Cortex of kidney (tissue), 1 donor: ENCODE data around the gene PRKN.

Experiments used
- DNase-seq: peaks from one replicate; lab custom pipeline; 2025; lab: John Stamatoyannopoulos, UW

Gene PRKN

DNA sequence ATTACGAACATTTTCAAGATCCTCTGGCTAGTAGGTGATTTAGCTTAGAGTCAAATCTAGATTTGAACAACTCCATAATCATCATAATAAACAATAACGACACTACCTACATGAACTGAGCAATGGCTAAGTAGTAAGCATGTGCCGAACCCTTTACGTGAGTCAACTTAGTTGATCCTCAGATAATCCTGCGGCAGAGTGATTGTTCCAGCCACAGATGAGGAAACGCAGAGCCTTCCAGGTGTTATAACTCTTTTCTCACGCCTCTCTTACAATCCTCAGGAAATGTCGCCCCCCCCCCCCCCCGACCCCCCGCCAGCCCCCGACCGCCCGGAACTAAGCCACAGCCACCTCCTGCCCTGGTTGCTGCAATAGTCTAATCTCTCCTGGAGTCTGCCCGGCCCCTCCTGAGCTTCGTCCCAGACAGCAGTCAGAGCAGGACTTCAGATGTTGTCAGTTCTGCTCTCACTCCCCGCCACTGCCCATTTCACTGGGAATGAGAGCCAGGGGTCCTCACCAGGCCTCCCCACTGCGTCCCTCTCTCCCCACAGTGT, 1312.2 kb downstream of the PRKN start:
- no peak for DNase-seq

DNA sequence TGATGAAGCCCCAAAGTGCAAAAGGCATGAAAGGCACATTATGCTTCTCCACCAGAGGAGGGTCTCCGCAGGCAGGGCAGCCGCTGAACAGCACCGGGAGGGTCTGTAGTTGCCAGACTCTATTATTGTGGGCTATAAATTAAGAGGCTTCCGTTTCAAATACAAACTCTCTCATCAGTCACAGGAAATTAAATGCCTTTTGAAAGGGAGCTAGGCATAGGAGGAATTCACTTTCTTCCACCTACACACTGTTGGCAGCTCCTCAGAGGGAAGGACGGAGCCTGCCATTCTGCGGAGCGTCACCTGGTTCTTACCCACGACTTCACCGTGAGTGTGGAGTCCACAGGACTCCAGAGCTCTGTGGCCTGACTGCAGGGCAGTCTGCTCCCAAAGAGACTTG, 1312.9 kb downstream of the PRKN start:
- no peak for DNase-seq

DNA sequence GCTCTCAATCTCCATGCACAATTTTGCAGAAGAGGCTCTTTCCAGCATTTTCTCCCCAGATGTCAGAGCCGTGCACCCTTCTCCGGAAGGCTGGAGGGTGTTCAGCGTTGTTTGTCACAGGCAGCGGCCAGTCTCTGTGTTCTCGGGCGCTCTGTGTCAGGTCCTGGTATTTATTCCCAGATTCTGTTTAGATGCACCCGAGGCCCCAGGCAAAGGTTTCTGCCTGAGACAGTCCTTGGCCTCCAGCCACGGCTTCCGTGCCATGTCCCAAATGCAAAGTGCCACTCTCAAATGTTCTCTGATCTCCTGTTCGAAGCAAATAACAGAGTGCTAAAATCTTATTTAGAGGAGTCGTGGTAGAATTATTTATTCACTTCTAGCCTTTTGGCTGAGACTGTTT, 1313.4 kb downstream of the PRKN start:
- no peak for DNase-seq

DNA sequence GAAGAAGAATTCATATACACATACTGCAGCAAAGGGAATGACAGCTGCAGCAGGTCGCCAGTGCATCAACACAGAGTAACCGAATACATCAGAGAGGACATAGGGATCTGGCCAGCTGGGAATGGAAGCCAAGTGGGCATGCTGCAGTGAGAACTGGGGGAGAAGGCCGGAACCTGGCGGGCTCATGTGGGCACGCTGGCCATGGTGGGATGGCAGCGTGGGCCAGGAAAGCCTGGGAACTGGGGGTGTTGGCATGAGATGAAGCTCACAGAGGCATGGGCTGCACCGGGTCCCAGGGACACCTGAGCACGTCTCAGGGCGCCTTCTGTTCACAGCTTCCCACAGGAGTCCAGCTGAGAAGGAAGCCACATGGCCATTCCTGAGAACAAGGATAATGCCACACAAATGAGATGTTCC, 1314.2 kb downstream of the PRKN start:
- no peak for DNase-seq

DNA sequence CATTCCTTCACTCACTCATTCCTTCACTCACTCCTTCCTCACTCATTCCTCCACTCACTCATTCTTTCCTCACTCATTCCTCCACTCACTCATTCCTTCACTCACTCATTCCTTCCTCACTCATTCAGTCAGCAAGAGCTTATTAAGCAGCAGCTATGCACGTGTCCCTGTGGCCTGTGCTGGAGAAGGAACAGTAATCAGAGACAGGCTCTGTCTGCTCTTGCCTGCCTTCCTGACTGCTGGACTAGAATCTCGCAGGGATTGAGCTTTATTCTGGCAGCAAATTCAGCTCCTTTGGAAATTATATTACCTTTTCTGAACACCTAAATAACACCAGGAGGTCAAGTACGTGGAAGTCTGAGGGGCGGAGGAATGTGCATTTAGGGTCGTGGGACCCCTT, 1314.8 kb downstream of the PRKN start:
- DNase-seq = no peak

DNA sequence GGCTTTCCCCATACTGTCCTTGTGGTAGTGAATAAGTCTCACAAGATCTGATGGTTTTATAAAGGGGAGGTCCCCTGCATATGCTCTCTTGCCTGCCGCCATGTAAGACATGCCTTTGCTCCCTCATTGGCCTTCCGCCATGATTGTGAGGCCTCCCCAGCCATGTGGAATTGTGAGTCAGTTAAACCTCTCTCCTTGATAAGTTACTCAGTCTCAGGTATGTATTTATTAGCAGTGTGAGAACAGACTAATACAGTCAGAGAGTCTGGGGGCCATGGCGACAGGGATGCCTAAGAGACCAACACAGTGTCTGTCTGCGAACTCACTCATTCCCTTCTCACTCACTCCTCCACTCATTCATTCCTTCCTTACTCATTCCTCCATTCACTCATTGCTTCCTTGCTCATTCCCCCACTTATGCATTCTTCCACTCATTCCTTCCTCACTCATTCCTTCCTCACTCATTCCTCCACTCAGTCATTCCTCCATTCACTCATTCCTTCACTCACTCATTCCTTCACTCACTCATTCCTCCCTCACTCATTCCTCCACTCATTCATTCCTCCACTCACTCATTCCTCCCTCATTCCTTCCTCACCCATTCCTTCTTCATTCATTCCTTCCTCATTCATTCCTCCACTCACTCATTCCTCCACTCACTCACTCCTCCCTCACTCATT, 1316.2 kb downstream of the PRKN start:
- DNase-seq = no peak

DNA sequence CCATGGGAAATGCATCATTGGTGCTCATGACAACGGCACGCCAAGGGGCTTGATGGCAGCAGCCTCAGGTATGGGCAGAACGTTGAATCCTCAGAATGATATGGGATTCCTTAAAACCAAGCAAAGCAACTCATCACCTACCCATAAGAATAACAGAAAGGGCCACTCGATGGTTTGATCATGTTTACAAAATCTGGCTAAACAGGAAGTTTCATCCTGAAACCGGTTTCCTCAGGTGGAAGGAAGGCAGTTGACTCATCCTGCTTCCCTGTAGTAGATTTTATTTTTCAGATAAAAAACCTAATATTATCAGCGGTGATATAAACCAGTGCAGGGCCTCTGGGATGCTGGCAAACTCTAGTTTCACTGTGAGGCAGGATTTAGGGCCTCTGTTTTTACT, 1316.8 kb downstream of the PRKN start:
- DNase-seq = no peak

DNA sequence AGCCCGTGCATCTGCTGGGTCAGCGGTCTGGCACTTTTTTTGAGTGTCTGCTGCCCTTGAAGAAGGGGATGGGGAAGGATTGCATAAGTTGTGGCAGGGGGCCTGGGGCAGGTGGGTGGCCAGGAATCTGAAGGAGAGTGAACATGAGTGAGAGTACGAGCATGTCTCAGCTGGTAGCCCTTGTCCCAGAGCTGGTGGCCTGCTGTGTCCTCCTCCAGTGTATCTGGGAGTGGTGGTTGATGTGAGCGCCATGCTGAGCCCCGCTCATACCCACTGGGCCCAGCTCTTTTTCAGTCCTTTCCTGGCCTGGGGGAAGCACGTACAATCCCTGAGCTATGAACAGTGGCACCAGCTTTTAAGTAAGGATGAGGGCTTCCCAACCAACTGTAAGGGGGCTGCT, 1317.5 kb downstream of the PRKN start:
- DNase-seq = no peak

DNA sequence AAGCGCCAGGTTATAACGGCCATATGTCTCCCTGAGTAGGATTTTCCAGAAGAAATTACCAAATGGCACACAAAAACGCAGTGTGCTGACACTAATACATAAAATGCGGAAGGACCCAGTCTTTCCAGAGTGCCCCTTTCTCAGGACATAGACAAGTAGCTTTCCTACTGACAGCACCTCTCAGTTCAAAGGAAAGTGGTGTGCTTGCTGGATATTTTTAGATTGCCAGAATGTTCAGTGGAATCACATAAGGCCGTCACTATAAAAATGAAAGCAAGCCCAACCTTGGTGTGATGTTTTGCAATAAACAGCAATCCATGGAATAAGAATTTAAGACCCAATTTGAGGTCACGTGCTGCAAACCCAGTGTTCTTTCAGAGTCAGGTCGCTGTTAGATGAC, 1318.2 kb downstream of the PRKN start:
- DNase-seq = no peak

DNA sequence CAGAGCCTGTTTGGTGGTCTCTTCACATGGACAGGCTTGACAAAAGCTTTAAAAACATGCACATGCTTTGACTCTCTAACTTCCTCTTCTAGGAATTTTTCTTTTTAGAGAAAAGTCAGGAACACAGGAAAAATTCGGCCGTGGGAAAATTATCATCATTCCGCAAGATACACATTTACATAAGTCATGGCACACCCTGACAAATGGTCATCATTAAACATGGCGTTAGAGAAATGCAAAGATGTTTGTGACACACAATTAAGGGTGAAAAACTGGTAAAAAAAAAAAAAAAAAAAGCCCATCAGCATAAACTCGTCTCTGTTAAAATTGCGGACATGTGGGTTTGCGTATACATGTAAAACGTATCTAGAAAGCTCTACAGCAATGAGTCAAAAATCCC, 1319.5 kb downstream of the PRKN start:
- DNase-seq = no peak

DNA sequence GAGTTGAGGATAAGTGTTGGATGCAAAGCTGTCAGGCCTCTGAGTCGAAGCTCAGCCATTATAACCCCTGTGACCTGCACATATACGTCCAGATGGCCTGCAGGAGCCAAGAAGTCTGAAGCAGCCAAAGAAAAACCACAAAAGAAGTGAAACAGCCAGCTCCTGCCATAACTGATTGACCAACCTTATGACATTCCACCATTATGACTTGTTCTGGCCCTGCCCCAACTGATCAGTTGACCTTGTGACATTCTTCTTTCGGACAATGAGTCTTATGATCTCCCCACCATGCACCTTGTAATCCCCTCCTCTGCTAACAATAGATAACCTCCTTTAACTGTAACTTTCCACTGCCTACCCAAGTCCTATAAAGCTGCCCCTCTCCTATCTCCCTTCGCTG, 1320.0 kb downstream of the PRKN start:
- no peak for DNase-seq

DNA sequence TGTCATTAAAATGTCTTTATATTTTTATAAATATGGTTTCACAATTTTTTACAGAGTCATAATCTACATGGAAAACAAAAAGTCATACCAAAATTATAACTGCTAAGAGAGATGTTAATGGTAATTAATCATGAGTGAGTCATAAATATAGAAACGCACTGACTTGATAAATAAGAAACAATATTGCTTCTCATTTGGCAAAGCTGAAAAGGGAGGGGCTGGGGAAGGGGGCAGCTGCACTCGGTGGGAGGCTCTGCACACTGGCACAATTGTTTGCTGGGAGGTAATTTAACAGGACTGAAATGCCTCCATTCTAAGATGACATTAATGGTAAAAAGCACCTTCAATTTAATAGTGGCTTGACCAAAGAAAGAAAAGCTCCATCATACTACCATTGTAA, 1320.5 kb downstream of the PRKN start:
- no peak for DNase-seq

DNA sequence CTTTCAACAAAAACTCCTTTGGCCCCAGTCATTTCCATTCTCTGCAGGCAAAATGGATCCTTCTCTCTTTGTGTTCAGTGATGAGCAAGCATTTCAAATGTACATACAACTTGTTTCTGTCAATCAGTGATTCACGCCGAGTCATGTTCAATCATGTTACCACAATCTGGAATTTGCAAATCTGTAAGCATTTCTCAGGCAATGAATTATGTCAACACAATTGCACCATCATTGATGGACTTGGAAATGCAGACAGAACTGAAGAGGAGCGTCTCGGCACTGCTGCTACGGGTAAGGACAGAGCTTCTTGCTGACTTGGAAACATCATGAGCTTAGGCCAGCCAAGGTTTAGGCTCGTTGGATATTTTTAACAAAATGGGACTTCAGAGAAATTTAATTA, 1320.9 kb downstream of the PRKN start:
- DNase-seq = no peak

DNA sequence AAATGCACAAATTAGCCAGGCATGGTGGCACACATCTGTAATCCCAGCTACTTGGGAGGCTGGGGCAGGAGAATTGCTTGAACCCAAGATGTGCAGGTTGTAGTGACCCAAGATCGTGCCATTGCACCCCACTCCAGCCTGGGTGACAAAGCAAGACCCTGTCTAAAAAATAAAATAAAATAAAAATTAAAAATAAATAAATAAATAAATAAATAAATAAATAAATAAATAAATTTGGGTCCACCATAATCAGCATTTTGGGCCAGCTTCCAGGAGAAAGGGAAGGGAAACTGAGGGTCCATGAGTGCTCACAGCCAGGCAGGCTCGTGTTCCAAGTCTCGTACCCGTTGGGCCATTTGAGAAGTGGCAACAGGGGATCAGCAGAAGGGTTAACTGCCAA, 1322.1 kb downstream of the PRKN start:
- no peak for DNase-seq

DNA sequence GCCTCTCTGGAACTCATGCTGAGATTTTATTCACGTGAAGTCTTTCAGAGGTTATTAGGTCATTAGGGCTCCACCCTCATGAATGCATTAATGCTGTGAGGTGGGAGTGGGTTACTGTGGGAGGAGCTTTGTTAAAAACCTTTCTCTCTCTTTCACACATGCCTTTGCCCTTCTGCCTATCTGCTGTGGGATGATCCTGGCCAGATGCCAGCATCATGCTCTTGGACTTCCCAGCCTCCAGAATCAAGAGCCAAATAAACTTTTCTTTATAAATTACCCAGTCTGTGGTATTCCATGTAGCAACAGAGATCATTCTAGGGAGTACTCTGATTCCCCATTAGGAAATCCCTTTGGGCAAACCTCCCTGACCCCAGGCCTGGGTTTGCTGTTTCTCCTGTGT, 1323.8 kb downstream of the PRKN start:
- DNase-seq = no peak

DNA sequence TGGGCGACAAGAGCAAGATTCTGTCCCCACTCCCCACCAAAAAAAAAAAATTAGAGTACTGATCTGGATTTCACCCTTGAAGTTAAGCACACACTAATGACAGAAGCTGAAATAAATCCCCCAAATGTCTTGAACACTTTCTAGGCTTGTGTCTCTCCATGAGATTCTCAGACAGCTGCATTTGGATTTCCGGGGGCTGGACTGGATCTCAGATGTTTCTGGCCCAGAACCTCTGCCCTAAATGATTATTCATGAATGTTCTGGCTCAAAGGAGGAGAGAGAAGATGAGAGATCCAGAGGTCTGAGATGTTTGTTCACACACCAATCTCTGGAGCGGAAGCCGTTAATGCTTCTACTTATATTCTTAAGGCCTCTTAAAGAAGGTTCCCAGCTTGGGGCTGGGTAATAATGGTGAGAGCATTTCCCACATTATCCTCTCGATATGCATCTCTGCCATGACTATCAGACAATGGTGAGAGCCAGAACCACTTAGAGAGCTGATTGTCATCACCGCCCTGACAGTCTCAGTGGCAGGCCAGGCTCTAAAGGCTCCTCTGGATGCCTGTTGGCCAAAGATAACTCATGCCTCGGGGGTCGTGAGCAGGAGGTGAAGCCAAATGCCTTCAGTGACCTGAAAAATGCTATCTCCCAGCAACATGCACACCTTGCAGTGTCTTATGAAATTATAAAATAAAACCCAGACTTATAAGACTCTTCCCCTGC, 1325.8 kb downstream of the PRKN start:
- DNase-seq = no peak

DNA sequence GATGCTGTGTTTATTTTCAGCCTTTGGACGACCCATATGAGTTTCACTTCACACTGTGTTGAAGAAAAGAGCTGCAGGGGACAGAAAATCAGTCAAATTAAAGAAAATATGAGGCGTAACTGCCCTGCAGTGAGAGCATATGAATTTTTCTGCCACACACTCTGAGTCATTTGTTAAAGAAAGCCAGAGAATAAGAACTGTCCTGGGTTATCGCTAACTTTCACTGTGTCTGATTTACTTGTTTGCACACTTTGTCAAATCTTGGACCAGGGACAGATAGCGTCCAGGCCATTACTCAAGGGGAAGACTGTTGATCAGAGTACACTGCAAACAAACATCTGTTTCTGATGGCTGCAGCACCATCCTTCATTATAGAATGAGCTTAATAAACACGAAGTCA, 1326.9 kb downstream of the PRKN start:
- no peak for DNase-seq

DNA sequence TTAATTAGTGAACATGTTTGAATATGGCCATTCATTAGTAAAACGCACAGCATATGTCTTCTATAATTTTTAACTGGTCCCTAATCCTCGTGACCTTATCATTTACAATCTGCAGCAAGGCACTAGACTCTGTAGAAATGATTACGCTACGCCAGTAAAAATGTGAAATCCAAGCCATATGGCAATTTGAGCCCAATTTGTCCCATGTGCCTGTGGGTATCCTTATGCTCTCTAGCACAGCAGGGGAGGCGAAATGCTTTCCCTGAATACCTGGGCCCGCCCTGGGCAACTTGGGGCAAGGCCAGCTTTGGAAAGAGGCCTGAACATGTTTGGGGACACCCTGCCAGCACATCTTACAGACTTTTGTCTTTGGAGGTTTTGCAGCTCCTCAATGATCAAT, 1331.0 kb downstream of the PRKN start:
- DNase-seq = no peak

DNA sequence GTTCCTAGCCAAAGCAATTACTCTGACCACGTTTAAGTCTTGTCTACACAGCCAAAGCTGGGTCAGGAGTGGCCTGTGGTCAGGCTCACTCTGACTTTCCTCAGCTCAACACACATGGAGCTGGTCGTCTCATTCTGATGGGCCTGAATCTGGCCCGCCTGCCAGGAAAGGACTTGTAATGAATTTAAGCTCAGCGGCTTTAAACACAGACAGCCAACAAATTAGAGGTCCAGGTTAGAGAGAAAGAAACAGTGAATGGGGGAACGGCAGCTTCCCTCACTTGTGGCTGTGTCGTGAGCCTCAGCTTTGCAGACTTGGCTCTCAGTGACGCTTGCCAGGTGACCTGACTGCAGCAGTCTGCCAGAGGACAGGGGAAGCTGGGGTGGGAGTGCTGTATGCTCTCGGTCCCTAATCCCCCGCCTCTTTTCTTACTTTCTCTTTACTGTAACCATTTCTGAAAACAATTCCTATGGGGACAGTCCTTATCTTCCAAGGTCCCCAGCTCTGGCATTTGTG, 1331.8 kb downstream of the PRKN start:
- DNase-seq = no peak

DNA sequence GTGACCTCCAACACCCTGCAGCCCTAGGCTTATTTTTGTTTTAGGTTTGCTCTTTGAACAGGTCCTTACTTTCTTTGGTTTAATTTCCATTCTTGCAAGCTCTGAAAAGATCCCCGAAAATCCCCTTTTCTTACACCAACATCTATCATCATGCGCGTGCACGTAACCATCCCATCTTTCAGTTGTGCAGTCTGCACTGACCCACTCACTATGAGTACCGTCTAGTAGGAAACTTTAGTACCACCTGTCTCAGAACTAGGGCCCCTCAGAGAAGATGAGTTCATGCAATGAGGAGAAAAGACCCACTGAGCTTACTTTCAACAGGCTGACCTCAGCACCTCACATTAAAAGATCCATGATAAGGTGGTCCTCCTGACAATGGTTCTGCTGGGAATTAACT, 1333.1 kb downstream of the PRKN start:
- no peak for DNase-seq

DNA sequence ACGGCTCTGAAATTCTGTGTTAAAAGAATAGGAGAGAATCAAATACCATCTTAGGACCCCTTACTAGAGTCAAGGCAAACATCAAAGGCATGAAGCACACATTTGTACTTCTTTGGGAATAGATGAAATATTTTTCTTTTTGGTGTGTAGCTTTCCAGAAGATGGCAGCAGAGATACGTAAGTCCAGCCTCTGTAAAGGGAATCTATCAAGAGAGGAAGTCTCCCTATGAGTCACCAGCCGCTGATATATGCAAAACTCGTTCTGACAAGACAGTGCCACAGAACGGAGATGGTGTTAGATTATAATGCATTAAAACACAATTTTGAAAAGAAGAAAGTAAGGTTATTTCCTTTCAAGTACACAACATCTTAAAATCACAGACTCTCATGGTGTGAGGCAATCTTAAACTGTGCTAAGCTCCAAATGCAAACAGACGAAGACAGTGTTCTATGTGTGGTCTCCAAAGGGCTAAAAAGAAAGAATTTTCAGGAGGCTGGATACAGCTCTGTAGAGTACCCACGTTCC, 1333.7 kb downstream of the PRKN start:
- no peak for DNase-seq

DNA sequence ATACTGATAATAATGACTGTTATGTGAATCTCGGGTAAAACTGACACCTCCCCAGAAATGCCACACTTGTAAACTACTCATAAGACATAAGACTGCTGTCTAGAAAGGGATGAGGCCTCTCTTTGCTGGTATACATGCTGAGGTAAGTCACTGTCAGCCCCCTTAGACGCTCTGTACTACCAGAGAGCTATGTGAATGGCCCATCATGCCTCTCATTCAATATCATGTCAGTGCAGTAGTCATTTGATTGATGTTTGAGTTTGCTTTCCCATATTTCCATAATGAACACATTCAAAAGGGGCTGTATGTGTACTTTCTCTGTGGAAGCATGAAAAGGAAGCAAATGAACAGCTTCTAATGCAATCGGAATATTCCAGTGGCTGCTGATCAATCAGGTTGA, 1334.3 kb downstream of the PRKN start:
- no peak for DNase-seq

DNA sequence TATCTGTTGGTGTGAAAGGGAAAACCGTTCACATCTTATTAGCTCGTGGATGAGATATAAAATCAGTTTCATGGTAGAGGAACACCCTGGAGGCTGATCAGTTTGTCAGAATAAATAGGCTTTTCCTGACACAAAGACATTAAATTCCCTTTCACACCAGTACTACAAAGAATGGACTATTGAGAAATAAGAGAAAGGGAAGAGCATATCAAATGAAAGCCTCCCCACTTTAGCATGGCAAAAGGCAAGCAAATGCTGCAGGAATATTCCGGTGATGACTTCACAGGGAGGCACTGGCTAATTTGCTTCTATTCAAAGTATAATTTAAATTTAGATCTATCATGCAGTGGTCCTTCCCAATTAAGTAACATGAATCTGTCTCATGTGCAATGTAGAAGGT, 1337.8 kb downstream of the PRKN start:
- no peak for DNase-seq
